Measurements from ENCODE around the gene PRIMA1.

The PRIMA1 gene

GRCh38 chr14:93708800-93709199 lies 79.5 kb downstream of the PRIMA1 start:
- no peak for ATAC-seq

- ATAC-seq, result no peak
Observed at GRCh38 chr14:93708311-93708734, 80.0 kb downstream of the PRIMA1 start.

GRCh38 chr14:93707475-93707874 lies 80.8 kb downstream of the PRIMA1 start:
- ATAC-seq, result no peak

GRCh38 chr14:93706360-93706955 lies 81.8 kb downstream of the PRIMA1 start:
- peak in 1 of 2 donors; percentile 21 for ATAC-seq

GRCh38 chr14:93705513-93706156 lies 82.7 kb downstream of the PRIMA1 start:
- ATAC-seq, result no peak

- ATAC-seq, result no peak
Observed at GRCh38 chr14:93703941-93704340, 84.3 kb downstream of the PRIMA1 start.

- ATAC-seq, result no peak
Observed at GRCh38 chr14:93702946-93703345, 85.3 kb downstream of the PRIMA1 start.

GRCh38 chr14:93701562-93701961 lies 86.7 kb downstream of the PRIMA1 start:
- ATAC-seq, result no peak

GRCh38 chr14:93700928-93701327 lies 87.4 kb downstream of the PRIMA1 start:
- ATAC-seq, result no peak

- no peak for ATAC-seq
Observed at GRCh38 chr14:93693914-93694313, 94.4 kb downstream of the PRIMA1 start.

- ATAC-seq, result no peak
Observed at GRCh38 chr14:93691042-93691780, 97.1 kb downstream of the PRIMA1 start.

- ATAC-seq, result no peak
Observed at GRCh38 chr14:93690146-93690545, 98.1 kb downstream of the PRIMA1 start.

GRCh38 chr14:93688820-93689219 lies 99.5 kb downstream of the PRIMA1 start:
- ATAC-seq, result no peak

- ATAC-seq, result no peak
Observed at GRCh38 chr14:93688239-93688666, 100.0 kb downstream of the PRIMA1 start.

- ATAC-seq, result no peak
Observed at GRCh38 chr14:93686268-93686667, 102.0 kb downstream of the PRIMA1 start.

- no peak for ATAC-seq
Observed at GRCh38 chr14:93685121-93685895, 103.0 kb downstream of the PRIMA1 start.

- no peak for ATAC-seq
Observed at GRCh38 chr14:93683226-93683625, 105.1 kb downstream of the PRIMA1 start.

- no peak for ATAC-seq
Observed at GRCh38 chr14:93682459-93682858, 105.8 kb downstream of the PRIMA1 start.

GRCh38 chr14:93676416-93676958 lies 111.8 kb downstream of the PRIMA1 start:
- no peak for ATAC-seq

- no peak for ATAC-seq
Observed at GRCh38 chr14:93675651-93676050, 112.6 kb downstream of the PRIMA1 start.

- no peak for ATAC-seq
Observed at GRCh38 chr14:93674343-93674742, 113.9 kb downstream of the PRIMA1 start.

- no peak for ATAC-seq
Observed at GRCh38 chr14:93669632-93670031, 118.7 kb downstream of the PRIMA1 start.
